GM21786 (cell line): ENCODE measurements around the gene ACTL6B.

Experiments
- ATAC-seq: cut with Tn5 transposase; IDR thresholded peaks from one replicate; pipeline ENCODE4 v1.9.1; 2021; ENCODE audit not compliant: unreplicated experiment

The ACTL6B gene

GRCh38 chr7:100683659-100684533 is 27.6 kb upstream of the ACTL6B start:
- no peak for ATAC-seq

- ATAC-seq: no peak
These were observed 26.9 kb upstream of the ACTL6B start for GRCh38 chr7:100682991-100683658.

- ATAC-seq: no peak
These were observed 26.0 kb upstream of the ACTL6B start for GRCh38 chr7:100682228-100682741.

- no peak for ATAC-seq
These were observed 25.4 kb upstream of the ACTL6B start for GRCh38 chr7:100681491-100682227.

- ATAC-seq: no peak
These were observed 24.5 kb upstream of the ACTL6B start for GRCh38 chr7:100680576-100681271.

- ATAC-seq: no peak
These were observed 23.8 kb upstream of the ACTL6B start for GRCh38 chr7:100679927-100680575.

- ATAC-seq: no peak
These were observed 23.1 kb upstream of the ACTL6B start for GRCh38 chr7:100679129-100679926.

GRCh38 chr7:100678291-100678984 is 22.2 kb upstream of the ACTL6B start:
- ATAC-seq: no peak

- ATAC-seq: no peak
These were observed 21.3 kb upstream of the ACTL6B start for GRCh38 chr7:100677308-100678267.

- no peak for ATAC-seq
These were observed 20.5 kb upstream of the ACTL6B start for GRCh38 chr7:100676501-100677306.

- peak; percentile 39 for ATAC-seq
These were observed 19.5 kb upstream of the ACTL6B start for GRCh38 chr7:100675581-100676350.

GRCh38 chr7:100675105-100675451 is 18.8 kb upstream of the ACTL6B start:
- no peak for ATAC-seq

GRCh38 chr7:100674411-100675104 is 18.3 kb upstream of the ACTL6B start:
- ATAC-seq: no peak

GRCh38 chr7:100673942-100674410 is 17.7 kb upstream of the ACTL6B start:
- no peak for ATAC-seq

GRCh38 chr7:100673302-100673941 is 17.2 kb upstream of the ACTL6B start, which contains the start of gene GNB2:
Gene GNB2, plus strand, starts transcription at chr7:100673740. Its CDS starts 2,526 bp downstream, at chr7:100676266.
- ATAC-seq: peak; percentile 57
